HepG2 (cell line): ENCODE data around the gene JAKMIP2. TPM values are rescaled to one million over a fixed set of nuclear protein-coding genes. Genes with fewer than 3 reads are reported as not detected.

ENCODE experiments used
- ELF3 ChIP-seq: IDR thresholded peaks from 2 replicates; pipeline ENCODE4 v1.6.1; 2016; ENCODE audit warnings: missing genetic modification reagents, missing compliant biosample characterization
- HOXA5 ChIP-seq: sonication (generic); formaldehyde crosslinking; IDR thresholded peaks from 2 replicates; pipeline ENCODE4 v1.4.0; 2020; ENCODE audit warnings: missing genetic modification reagents
- MED1 ChIP-seq: sonication (generic); formaldehyde crosslinking; IDR thresholded peaks from 2 replicates; pipeline ENCODE4 v1.4.0; 2020; ENCODE audit warnings: missing genetic modification reagents
- MLLT10 ChIP-seq: sonication (generic); formaldehyde crosslinking; IDR thresholded peaks from 2 replicates; pipeline ENCODE4 v1.4.0; 2020; ENCODE audit warnings: missing genetic modification reagents
- PPARG ChIP-seq: conservative IDR thresholded peaks from 2 replicates; pipeline ENCODE4 v1.6.1; 2016; ENCODE audit warnings: missing biosample characterization, missing genetic modification reagents
- REXO4 ChIP-seq: sonication (generic); formaldehyde crosslinking; IDR thresholded peaks from 2 replicates; pipeline ENCODE4 v1.8.0; 2022; ENCODE audit warnings: missing genetic modification reagents, mild to moderate bottlenecking, borderline replicate concordance
- TCF12 ChIP-seq, 2 experiments: fragments of 450-650 bp in 1 of 2; sonication (generic) in 1 of 2; formaldehyde crosslinking in 1 of 2; IDR thresholded peaks; 2 replicates each; pipeline versions ENCODE4 v1.6.1 to v1.8.0; 2017 to 2022; ENCODE audit warnings: antibody characterized with exemption in 1 of 2, mild to moderate bottlenecking in 1 of 2, missing genetic modification reagents in 1 of 2, moderate library complexity in 1 of 2
- TRIM24 ChIP-seq: sonication (generic); formaldehyde crosslinking; IDR thresholded peaks from 2 replicates; pipeline ENCODE4 v1.8.0; 2022; ENCODE audit warnings: mild to moderate bottlenecking, missing genetic modification reagents
- polyA plus RNA-seq, 8 experiments: library from polyadenylated mRNA; depleted of rRNA in 3 of 8; stranded (reverse) in 7 of 8; unstranded in 1 of 8; fragments of >200 nt; fragmentation: Illumina TruSeq in 4 of 8; extraction: Trizol in 4 of 8; gene quantifications; 2 replicates each; pipeline versions ENCODE4 v1.2.1 to v1.2.3, GENCODE V29; 2011 to 2016; ENCODE audit warnings: low read depth in 4 of 8, missing spikeins in 1 of 8, mixed read lengths in 1 of 8; ENCODE audit not compliant: insufficient read depth in 1 of 8
- total RNA-seq, 5 experiments: library from RNA; depleted of rRNA; stranded (reverse); fragments of >200 nt; fragmentation: Illumina TruSeq; extraction: Trizol; gene quantifications; 2 replicates each; pipeline ENCODE4 v1.2.3, GENCODE V29; 2016; ENCODE audit warnings: low read depth in 1 of 5
- TF ChIP-seq, protein P1 (sequence below), 2 experiments: fragments of 450-650 bp in 1 of 2; sonication (generic) in 1 of 2; formaldehyde crosslinking in 1 of 2; IDR thresholded peaks; 2 replicates each; pipeline versions ENCODE4 v1.6.1 to v1.8.0; 2016 to 2022; ENCODE audit warnings: antibody characterized with exemption in 1 of 2, mild to moderate bottlenecking in 1 of 2, missing genetic modification reagents in 1 of 2
- TF ChIP-seq, protein P2 (sequence below): sonication (generic); formaldehyde crosslinking; IDR thresholded peaks from 2 replicates; pipeline ENCODE4 v1.4.0; 2020; ENCODE audit warnings: missing genetic modification reagents, borderline replicate concordance
- TF ChIP-seq, protein P3 (sequence below): sonication (generic); IDR thresholded peaks from 2 replicates; pipeline ENCODE4 v1.6.1; 2016; ENCODE audit warnings: low read depth, borderline replicate concordance
- TF ChIP-seq, protein P4 (sequence below): sonication (generic); formaldehyde crosslinking; IDR thresholded peaks from 2 replicates; pipeline ENCODE4 v1.5.1; 2020; ENCODE audit warnings: mild to moderate bottlenecking, missing genetic modification reagents, borderline replicate concordance

Gene JAKMIP2
- total and polyA plus RNA-seq, 2 of the 13 experiments (the other 11 are each of a cell fraction or from before 2014, with no cell fraction given) = 0.04 to 2.1 TPM

DNA sequence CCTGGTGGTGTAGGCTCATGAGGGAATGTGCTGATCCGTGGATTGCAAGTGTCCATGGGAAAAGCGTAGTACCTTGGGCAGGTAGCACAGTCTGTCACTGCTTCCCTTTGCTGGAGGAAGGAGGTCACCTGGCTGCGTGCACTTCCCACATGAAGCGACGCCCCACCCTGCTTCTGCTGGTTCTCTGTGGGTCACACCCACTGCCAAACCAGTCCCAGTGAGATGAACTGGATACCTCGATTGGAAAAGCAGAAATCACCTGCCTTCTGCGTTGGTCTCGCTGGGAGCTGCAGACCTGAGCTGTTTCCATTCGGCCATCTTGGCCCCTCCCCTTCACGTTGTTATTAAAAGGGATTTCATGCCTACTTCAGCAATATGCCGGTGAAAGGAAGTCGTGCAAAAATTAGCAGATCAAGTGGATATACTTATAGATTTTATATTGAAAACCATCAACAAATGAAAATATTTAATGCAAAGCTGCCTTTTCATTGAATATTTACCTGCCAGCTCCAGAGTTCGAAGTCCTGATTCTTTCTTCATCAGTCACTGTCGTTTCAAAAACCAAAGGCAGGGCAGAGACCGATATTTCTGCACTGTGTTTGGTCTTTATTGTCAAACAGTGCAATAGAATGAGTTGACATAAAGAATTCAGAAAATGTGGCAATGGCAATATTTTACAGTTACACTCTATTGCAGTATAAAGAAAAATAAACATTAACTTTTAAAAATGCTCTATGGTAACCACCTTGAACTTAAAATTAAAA is 123.2 kb downstream of the JAKMIP2 start (continued):
- TF ChIP-seq, protein P1, sequence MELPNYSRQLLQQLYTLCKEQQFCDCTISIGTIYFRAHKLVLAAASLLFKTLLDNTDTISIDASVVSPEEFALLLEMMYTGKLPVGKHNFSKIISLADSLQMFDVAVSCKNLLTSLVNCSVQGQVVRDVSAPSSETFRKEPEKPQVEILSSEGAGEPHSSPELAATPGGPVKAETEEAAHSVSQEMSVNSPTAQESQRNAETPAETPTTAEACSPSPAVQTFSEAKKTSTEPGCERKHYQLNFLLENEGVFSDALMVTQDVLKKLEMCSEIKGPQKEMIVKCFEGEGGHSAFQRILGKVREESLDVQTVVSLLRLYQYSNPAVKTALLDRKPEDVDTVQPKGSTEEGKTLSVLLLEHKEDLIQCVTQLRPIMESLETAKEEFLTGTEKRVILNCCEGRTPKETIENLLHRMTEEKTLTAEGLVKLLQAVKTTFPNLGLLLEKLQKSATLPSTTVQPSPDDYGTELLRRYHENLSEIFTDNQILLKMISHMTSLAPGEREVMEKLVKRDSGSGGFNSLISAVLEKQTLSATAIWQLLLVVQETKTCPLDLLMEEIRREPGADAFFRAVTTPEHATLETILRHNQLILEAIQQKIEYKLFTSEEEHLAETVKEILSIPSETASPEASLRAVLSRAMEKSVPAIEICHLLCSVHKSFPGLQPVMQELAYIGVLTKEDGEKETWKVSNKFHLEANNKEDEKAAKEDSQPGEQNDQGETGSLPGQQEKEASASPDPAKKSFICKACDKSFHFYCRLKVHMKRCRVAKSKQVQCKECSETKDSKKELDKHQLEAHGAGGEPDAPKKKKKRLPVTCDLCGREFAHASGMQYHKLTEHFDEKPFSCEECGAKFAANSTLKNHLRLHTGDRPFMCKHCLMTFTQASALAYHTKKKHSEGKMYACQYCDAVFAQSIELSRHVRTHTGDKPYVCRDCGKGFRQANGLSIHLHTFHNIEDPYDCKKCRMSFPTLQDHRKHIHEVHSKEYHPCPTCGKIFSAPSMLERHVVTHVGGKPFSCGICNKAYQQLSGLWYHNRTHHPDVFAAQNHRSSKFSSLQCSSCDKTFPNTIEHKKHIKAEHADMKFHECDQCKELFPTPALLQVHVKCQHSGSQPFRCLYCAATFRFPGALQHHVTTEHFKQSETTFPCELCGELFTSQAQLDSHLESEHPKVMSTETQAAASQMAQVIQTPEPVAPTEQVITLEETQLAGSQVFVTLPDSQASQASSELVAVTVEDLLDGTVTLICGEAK (IDR thresholded peaks at IDR 0.05) = no peak
- TF ChIP-seq, protein P1 (CRISPR knock-in tag; IDR thresholded peaks at IDR 0.05) = no peak
- TF ChIP-seq, protein P2, sequence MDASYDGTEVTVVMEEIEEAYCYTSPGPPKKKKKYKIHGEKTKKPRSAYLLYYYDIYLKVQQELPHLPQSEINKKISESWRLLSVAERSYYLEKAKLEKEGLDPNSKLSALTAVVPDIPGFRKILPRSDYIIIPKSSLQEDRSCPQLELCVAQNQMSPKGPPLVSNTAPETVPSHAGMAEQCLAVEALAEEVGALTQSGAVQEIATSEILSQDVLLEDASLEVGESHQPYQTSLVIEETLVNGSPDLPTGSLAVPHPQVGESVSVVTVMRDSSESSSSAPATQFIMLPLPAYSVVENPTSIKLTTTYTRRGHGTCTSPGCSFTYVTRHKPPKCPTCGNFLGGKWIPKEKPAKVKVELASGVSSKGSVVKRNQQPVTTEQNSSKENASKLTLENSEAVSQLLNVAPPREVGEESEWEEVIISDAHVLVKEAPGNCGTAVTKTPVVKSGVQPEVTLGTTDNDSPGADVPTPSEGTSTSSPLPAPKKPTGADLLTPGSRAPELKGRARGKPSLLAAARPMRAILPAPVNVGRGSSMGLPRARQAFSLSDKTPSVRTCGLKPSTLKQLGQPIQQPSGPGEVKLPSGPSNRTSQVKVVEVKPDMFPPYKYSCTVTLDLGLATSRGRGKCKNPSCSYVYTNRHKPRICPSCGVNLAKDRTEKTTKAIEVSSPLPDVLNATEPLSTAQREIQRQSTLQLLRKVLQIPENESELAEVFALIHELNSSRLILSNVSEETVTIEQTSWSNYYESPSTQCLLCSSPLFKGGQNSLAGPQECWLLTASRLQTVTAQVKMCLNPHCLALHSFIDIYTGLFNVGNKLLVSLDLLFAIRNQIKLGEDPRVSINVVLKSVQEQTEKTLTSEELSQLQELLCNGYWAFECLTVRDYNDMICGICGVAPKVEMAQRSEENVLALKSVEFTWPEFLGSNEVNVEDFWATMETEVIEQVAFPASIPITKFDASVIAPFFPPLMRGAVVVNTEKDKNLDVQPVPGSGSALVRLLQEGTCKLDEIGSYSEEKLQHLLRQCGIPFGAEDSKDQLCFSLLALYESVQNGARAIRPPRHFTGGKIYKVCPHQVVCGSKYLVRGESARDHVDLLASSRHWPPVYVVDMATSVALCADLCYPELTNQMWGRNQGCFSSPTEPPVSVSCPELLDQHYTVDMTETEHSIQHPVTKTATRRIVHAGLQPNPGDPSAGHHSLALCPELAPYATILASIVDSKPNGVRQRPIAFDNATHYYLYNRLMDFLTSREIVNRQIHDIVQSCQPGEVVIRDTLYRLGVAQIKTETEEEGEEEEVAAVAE (CRISPR knock-in tag) = no peak
- TF ChIP-seq PPARG (CRISPR knock-in tag) (no peak), MED1 (CRISPR knock-in tag) (peak; percentile 62), MLLT10 (no peak), TCF12 (IDR thresholded peaks at IDR 0.05) (no peak), TCF12 (CRISPR knock-in tag; IDR thresholded peaks at IDR 0.05) (no peak), TRIM24 (CRISPR knock-in tag) (no peak), ELF3 (CRISPR knock-in tag) (no peak), REXO4 (no peak), HOXA5 (CRISPR knock-in tag) (no peak)
- TF ChIP-seq, protein P3, sequence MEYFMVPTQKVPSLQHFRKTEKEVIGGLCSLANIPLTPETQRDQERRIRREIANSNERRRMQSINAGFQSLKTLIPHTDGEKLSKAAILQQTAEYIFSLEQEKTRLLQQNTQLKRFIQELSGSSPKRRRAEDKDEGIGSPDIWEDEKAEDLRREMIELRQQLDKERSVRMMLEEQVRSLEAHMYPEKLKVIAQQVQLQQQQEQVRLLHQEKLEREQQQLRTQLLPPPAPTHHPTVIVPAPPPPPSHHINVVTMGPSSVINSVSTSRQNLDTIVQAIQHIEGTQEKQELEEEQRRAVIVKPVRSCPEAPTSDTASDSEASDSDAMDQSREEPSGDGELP = no peak
- TF ChIP-seq, protein P4, sequence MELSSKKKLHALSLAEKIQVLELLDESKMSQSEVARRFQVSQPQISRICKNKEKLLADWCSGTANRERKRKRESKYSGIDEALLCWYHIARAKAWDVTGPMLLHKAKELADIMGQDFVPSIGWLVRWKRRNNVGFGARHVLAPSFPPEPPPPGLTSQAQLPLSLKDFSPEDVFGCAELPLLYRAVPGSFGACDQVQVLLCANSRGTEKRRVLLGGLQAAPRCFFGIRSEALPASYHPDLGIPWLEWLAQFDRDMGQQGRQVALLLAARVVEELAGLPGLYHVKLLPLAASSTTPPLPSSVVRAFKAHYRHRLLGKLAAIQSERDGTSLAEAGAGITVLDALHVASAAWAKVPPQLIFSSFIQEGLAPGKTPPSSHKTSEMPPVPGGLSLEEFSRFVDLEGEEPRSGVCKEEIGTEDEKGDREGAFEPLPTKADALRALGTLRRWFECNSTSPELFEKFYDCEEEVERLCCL = no peak
